Brain microvascular endothelial cell (primary cell): ENCODE data around the gene ADCY5.

ENCODE experiments used
- DNase-seq: peaks from one replicate; pipeline ENCODE4 v3.0.0-alpha.2; 2020
- H3K27ac ChIP-seq: fragments of 250-450 bp; sonication (Bioruptor Pico); 2 replicates; pipeline ENCODE4 v1.5.1; 2020; ENCODE audit warnings: mild to moderate bottlenecking, moderate library complexity
- H3K27me3 ChIP-seq: fragments of 250-450 bp; sonication (Bioruptor Pico); replicated peaks from 2 replicates; pipeline ENCODE4 v1.5.1; 2020; ENCODE audit warnings: mild to moderate bottlenecking
- H3K36me3 ChIP-seq: fragments of 250-450 bp; sonication (Bioruptor Pico); replicated peaks from 2 replicates; pipeline ENCODE4 v1.5.1; 2020; ENCODE audit warnings: mild to moderate bottlenecking
- H3K4me3 ChIP-seq: 2 replicates; pipeline ENCODE4 v1.5.1; 2011; ENCODE audit warnings: low read depth, mild to moderate bottlenecking, control low read depth, low read length, moderate library complexity
- CTCF ChIP-seq: IDR thresholded peaks from 2 replicates; pipeline ENCODE4 v1.5.1; 2011; ENCODE audit warnings: low read depth, mild to moderate bottlenecking, moderate library complexity, low read length, control low read depth, inconsistent platforms; ENCODE audit errors: missing control alignments
- in situ Hi-C: cut with HindIII; loops from 2 replicates; pipeline ENCODE4 v1.10.0; 2017; ENCODE audit warnings: low sequenced_read_pairs, low pct_ligation_motif_present

ADCY5 gene

GRCh38 chr3:123353850-123354233 is 95.0 kb downstream of the ADCY5 start:
- peak; percentile 50 for DNase-seq
- Histone ChIP-seq H3K27me3 (peaks cover 25% of the 10 kb centered on the region), H3K27ac (no peak overlapping the region), H3K4me3 (no peak overlapping the region), H3K36me3 (no peaks in the 10 kb centered on the region)
- TF ChIP-seq CTCF: no peak
- in situ Hi-C loops: no loop called here

DNA sequence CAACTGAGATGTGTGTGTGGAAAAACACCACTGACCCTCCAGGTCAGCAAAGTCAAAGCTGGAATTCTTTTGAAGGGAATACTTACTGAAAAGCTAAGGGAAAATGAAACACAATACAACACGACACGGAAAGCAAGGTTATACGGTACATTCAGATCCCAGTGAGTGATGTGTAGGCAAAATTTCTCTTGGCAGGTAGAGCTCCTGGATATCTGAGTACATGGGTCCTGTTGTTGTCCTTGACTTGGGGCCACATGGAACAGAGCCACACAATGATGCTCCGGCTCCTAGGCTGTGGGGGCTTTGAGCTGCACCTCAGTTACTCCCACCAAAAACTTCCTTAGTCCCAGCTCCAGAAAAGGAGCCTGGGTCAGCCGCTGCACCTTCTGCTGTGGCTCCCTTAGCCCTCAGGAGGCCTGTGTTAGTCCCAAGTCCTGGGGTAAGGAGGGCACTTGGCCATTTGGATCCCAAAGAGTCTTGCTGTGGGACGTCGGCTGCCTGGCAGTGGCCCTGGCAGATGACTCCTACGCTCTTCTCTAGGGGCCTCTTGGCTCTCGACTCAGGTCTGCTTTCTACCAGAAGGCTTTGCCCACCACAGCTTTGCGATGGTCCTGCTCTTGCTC is 95.6 kb downstream of the ADCY5 start:
- in situ Hi-C loops: no loop called here
- Histone ChIP-seq H3K36me3 (no peaks in the 10 kb centered on the region), H3K27me3 (peaks cover 28% of the 10 kb centered on the region), H3K27ac (no peak overlapping the region), H3K4me3 (no peak overlapping the region)
- no peak for TF ChIP-seq CTCF
- DNase-seq: no peak

- no peak for TF ChIP-seq CTCF
- Histone ChIP-seq H3K27me3 (peaks cover 38% of the 10 kb centered on the region), H3K27ac (no peak overlapping the region), H3K36me3 (no peaks in the 10 kb centered on the region), H3K4me3 (no peak overlapping the region)
- in situ Hi-C loops: no loop called here
- no peak for DNase-seq
Measured at GRCh38 chr3:123352134-123352554, 96.7 kb downstream of the ADCY5 start.

DNA sequence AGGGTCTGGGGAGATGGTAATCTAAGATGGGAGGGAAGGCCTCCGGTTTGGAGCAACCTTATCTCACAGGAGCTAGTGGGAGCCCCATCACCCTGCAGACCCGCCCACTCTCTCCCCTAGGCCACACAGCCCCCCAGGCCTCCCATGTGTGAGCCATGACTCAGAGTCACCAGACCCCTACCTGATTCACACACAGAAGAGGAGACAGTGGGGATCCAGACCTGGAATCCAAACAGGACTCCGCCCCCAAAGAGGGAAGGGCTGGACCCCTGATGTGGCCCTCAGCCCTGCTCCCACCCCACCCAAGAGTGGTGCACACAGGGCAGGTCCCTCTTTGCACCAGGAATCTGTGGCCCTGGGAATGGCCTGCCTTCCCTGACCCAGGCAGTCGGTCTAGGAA is 97.4 kb downstream of the ADCY5 start:
- no peak overlapping the region for H3K4me3 ChIP-seq
- no peaks in the 10 kb centered on the region for H3K36me3 ChIP-seq
- in situ Hi-C loops: no loop called here
- DNase-seq: no peak
- no peak for TF ChIP-seq CTCF
- peaks cover 42% of the 10 kb centered on the region for H3K27me3 ChIP-seq
- H3K27ac ChIP-seq: no peak overlapping the region

- H3K36me3 ChIP-seq: no peaks in the 10 kb centered on the region
- in situ Hi-C loops: no loop called here
- no peak overlapping the region for H3K4me3 ChIP-seq
- H3K27ac ChIP-seq: no peak overlapping the region
- H3K27me3 ChIP-seq: peaks cover 42% of the 10 kb centered on the region
- no peak for DNase-seq
- no peak for TF ChIP-seq CTCF
Measured at GRCh38 chr3:123350971-123351370, 97.9 kb downstream of the ADCY5 start.
